Measurements from ENCODE around the gene GIPC2.
"Not testable (repeated sequence)": the region's sequence is repeated elsewhere in the genome, so short reads cannot be mapped to it uniquely, and the experiment has no call there.

GIPC2 gene

DNA sequence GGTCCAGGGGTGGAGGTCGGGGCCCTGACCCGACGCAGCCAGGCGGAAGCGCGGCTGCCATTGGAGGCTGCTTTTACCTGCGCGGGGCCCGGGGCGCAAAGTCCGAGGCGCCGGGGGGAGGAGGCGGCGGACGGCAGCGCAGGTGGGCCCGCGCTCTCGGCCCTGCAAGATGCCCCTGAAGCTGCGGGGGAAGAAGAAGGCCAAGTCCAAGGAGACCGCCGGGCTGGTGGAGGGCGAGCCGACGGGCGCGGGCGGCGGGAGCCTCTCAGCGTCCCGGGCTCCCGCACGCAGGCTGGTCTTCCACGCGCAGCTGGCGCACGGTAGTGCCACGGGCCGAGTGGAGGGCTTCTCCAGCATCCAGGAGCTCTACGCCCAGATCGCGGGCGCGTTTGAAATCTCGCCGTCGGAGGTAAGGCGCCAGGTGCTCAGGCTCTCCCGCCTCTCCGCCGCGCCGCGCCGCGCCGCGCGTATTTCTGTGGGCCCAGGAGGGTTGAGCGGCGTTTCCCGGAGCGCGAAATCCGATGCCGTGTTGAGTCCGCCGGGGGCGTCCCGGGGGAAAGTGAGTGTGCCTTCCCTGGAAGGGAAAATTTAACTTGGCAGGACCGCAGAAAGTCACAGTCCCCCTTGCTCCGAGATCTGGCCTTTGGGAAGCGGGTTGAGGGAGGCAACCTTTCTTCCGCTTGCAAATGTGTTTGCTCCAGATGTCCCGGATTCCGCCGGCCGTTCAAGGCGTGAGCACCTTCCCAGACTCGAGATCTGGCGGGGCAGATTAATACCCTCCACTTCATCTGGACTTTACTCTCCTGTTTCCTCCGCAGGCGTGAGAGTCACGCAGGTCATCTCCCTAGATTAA lies at the start of gene GIPC2:
TSS of gene GIPC2 (plus strand) at position 41 of the 853 bp plus-strand sequence. CDS start at position 170, 129 bp downstream.
- peak; percentile 45 for DNase-seq (ENCODE audit: low read depth)

GRCh38 chr1:77996734-77997133 lies 49.0 kb upstream of the GIPC2 start:
- no peak for DNase-seq (ENCODE audit: low read depth)

DNA sequence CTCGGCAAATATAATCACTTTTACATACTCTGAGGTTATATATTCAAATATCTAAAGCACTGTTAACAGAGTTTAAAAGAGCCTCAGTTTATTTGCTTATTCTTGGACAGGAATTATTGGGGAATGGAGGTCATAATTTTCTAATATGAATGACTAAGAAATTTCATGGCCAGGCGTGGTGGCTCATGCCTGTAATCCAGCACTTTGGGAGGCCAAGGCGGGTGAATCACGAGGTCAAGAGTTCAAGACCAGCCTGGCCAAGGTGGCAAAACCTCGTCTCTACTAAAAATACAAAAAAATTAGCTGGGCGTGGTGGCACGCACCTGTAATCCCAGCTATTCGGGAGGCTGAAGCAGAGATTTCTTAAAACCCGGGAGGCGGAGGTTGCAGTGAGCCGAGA lies 45.2 kb upstream of the GIPC2 start:
- DNase-seq (ENCODE audit: low read depth), result not testable (repeated sequence)

DNA sequence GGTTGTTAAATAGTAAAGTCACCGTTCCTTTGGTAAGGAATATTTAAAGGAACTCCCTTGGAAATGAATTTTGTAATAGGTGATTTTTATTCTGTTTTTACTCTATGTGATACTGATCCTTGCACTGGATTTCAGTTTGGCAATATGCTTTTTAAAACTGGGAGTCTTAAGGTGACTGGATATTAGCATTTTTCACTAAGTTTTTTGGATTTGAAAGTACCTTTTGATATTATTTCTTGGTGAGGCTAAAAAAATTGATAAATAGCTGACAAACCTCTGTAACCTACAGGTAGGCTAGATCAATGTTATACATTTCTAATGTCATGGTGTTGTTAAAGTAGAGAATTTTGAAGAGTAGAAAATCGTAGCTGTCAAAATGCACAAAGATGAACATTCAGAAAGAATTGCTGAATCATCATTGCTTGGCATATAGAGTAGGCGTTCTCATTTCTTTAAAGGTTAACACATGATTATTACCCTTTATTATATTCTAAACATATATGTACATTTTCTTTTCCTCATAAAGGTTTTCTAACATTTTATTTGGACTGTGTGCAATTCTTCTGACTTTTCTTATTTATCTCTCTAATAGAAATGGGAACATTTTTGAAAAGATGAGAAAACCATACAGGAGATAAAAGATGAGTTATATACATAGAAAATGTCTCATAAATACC lies 42.6 kb upstream of the GIPC2 start:
- DNase-seq (ENCODE audit: low read depth), result no peak

DNA sequence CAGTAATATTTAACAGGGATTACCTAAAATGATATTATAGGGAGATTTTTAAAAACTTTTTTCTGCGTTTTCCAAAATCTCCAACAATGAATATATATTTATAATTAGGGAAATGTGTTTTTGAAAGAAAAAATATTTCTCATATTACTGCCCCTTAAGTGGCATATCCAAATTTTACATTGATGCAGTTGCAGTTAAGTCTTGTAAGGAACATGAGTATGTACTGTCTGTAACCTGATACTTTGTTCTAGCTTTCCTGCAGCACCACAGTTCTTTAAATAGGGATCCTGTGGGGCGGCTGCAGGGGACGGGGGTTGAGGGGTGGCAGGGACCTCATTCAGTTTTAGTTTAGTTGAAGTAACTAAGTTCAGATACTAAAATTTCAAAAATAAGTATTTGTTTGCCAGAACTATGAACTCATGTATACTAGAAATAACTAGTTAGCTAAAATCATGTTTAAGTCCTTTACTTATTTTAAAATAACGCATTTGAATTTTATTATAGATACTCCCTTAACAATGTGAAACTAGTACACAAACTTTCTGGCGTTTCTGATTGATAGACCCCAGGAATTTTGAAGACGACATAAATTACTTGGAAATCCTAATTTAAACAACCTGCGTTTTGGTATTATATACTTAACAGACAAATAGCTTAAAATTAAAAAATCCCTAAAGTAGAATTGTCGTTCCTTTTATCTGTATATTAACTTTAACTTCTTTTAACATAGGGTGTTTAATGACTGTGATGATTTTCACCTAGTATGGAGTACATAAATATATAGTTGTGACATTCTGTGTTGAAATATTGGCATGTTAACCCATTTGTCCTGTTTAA lies 41.7 kb upstream of the GIPC2 start:
- DNase-seq (ENCODE audit: low read depth), result no peak

GRCh38 chr1:78004719-78005447 lies 40.9 kb upstream of the GIPC2 start, which contains the start of gene DNAJB4:
DNAJB4 (plus strand) TSS chr1:78004939; CDS start chr1:78005111, 172 bp downstream.
- no peak for DNase-seq (ENCODE audit: low read depth)

GRCh38 chr1:78005448-78005722 lies 40.4 kb upstream of the GIPC2 start:
- no peak for DNase-seq (ENCODE audit: low read depth)

DNA sequence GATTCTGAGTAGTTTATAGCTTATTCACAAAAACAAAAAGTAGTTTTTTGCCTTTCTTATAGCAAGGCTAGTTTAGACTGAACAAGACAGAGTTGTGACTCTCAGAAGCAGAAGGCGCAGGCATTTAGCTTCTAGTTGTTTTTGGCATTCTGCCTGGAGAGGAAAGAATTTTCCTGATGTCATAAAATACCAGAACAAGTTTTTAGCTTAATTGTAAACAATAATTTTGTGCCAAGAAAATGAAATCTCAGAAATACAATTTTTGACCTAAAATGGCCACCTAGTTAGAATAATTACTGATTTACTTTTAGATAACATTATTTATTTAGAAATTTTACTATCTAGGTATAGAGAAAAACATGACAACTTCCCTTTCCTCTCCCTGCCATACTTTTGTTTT lies 40.0 kb upstream of the GIPC2 start:
- no peak for DNase-seq (ENCODE audit: low read depth)

DNA sequence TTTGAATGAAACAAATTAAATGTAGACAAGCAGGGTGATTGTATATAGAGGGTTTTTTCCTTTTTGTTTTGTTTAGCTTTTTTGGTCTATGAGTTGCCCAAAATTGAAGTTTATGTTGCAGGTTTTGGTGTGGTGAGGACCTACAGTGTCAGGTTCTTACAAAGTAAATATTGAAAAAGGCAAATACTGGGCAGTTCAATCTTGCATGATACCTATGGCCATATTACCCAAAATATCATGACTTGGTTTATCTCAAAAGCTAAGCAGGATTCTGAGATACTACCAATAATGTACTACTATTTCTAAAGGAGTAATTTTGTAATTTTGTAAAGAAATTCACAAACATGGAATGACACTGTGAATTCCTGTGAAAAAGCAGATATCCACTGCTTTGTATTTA lies 39.2 kb upstream of the GIPC2 start:
- no peak for DNase-seq (ENCODE audit: low read depth)

- DNase-seq (ENCODE audit: low read depth), result no peak
Measured at GRCh38 chr1:78007677-78008341, 38.0 kb upstream of the GIPC2 start.

DNA sequence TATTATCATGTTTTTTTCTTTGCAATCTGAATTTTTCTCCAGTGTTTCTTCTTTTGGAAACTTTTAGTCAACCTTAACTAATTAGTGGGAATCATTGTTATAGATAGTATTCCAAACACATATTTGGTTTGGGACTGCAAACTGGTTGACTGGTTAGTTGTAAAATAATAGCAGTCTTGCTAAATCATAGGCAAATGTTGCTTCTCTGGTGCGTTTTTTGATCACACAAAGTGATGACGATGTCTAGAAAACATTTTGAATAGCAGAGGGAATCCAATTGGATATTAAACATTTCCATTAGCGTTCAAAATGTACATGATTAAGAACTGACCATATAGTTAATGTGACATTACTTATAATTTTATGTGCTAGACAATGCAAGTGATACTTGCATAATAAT lies 36.5 kb upstream of the GIPC2 start:
- DNase-seq (ENCODE audit: low read depth), result no peak

DNA sequence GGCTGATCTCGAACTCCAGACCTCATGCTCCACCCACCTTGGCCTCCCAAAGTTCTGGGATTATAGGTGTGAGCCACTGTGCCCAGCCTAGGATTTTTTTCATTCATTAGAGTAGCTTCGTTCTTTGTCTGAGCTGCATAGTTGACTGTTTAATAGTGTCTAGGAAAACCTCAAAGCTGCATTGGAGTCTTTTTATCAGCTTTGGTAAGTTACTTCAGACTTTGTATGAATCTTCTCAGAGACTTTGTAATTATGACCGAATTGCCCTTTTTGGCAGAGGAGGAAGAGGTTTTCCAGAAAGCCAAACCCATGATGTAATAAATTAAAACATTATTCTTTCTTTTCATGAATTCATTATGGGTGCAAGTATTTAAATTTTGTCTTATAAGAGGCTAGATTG lies 35.9 kb upstream of the GIPC2 start:
- no peak for DNase-seq (ENCODE audit: low read depth)

GRCh38 chr1:78011050-78011449 lies 34.7 kb upstream of the GIPC2 start:
- DNase-seq (ENCODE audit: low read depth), result no peak

DNA sequence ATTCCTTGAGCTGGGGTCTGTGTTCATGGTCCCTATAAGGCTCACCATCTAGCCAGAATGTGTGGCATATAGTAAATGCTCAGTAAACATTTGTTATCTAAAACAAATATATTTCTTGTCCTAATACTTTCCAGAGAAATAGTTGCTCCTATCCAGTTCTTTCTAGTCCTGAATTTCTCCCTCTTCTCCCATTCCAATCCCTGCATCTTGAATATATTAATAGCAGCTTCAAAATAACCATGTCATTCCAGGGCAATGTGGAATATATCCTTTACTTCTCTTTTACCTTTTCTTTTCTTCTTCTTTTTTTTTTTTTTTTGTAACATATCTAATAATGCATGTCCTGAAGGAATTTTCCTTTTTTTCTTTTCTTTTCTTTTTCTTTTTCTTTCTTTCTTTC lies 30.6 kb upstream of the GIPC2 start:
- DNase-seq (ENCODE audit: low read depth), result no peak

DNA sequence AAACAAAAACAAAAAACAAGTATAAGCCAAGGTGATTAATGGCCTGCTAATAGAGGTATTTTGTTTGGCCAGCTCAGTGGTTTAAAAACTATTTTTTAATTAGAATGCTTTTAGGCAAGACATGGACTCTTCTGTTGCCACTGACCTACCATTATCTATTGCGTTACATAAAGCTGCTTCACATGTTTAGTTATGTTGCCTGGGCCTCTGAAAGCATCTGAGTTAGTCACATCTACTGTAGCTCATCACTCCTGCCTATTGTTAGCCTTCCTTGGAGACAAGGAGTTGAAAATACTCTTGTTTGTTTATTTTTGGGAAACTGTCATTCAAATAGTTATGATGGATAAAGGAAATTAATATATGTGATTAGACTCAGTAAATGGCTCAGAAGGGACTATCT lies 26.7 kb upstream of the GIPC2 start:
- DNase-seq (ENCODE audit: low read depth), result no peak

DNA sequence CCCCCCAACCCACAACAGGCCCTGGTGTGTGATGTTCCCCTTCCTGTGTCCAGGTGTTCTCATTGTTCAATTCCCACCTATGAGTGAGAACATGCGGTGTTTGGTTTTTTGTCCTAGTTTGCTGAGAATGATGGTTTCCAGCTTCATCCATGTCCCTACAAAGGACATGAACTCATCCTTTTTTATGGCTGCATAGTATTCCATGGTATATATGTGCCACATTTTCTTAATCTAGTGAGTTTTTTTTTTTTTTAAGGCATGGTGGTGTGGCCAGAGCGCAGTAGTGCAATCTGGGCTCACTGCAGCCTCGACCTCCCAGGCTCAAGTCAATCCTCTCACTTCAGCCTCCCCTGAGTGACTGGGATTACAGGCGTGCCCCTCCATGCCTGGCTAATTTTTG lies 24.6 kb upstream of the GIPC2 start:
- DNase-seq (ENCODE audit: low read depth), result not testable (repeated sequence)

DNA sequence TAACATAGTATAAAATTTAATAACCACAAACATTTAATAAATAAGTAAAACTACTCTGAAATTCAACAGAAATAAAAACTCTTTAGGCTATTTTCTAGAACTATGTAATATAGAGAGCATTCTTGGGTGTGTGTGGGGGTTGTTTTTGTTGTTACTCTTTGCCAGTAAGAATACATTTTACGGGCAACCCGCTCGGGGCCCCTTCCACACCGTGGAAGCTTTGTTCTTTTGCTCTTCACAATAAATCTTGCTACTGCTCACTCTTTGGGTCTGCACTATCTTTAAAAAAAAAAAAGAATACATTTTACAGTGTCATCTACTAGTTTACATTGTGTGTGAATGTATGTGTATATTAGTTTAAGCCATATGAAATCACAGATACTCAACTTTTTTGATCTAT lies 16.0 kb upstream of the GIPC2 start:
- no peak for DNase-seq (ENCODE audit: low read depth)

DNA sequence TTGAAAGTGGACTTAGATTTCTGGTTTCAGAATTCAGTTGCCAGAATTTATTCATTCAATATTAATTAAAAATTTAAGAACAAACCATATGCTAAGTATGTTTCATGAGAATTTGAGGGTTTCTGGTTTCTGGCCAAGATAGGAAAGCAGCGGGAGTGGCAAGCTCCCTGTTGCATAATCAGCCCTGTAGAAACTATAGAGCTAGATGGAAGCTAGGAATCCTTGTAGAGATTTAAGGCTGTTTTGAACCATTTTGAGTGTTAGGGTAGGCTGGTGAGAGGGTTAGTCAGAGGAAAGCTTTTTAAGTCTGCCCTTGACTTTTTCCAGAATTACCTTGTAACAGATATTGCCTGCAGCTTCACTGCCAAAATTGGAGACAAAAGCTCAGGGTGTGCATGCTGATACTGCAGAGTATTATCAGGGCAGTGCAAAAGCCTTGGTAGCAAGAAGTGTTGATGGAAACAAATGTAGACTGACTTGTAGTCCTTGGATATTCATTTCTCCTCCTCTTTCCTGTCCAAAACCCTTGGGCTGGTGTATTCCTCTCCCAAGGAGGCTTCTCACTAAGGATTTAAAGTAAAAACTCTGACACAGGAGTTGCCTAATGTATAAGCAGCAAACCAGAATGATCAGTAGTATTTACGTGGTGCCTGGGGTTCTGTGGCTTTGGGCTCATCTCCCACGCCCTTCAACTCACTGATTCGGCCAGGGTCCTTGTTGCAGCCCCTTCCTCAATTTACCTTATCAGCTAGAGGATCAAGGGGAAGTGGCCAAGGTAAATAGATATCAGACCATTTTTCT lies 12.6 kb upstream of the GIPC2 start:
- DNase-seq (ENCODE audit: low read depth), result no peak

DNA sequence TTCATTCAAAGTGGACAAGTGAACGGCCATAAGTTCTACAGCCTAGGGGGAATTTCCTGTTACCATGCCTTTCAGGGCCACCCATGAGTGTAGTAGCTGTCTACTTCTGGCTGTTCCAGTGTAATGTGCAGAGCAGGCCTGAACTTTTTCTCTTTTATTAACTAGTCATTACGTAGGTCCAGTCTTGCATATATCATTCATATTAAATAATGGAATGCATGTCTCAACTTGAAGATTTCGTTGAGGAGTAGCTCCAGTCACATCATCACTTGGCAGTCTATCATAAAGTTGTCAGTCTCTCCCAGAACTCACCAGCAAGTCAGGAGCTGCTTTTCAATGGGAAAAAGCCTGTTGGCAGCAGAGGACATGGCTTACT lies 12.0 kb upstream of the GIPC2 start:
- DNase-seq (ENCODE audit: low read depth), result no peak

GRCh38 chr1:78035121-78035520 lies 10.6 kb upstream of the GIPC2 start:
- no peak for DNase-seq (ENCODE audit: low read depth)

DNA sequence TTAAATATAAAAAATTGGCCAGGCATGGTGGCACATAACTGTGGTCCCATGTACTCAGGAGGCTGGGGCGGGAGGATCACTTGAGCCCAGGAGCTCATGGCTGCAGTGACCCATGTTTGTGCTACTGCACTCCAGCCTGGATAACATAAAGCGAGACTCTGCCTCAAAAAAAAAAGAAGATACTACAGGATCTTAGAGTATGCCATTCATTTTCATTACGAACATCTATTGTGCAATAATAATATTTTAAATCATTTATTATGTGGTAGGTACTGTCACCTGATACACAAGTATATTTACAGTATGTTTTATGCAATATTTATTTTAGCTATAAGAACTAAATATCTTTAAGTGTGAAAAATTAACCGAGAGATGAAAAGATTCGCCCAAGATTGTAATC lies 9.3 kb upstream of the GIPC2 start:
- no peak for DNase-seq (ENCODE audit: low read depth)
